ENCODE results near the gene TXNDC5. TPM values are rescaled to one million over a fixed set of nuclear protein-coding genes. Genes with fewer than 3 reads are reported as not detected.
"Not testable (repeated sequence)": the region's sequence is repeated elsewhere in the genome, so short reads cannot be mapped to it uniquely, and the experiment has no call there.

TXNDC5 gene
- total RNA-seq, 2 donors from 2014 or later = 18.0 to 42.5 TPM

DNA sequence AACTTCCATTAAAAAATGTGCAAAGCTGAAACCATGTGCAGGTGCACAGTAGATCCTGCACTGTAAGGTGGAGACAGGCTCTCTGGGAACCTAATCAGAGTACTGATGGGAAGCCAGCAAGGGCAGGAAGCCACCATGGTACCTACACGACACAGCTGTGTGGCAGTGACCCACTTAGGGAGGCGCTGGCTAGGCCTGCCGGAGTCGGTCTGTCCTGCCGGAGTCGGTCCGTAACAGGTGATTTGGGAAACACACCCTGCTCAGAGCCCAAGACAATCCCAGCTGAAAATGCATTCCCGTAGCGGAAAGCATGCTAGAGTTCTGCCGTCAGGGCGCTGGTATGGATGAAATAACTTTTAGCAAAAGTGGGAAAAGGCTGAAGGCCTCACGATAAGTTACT lies 17.2 kb downstream of the TXNDC5 start:
- Histone ChIP-seq H3K9me3 (ENCODE audit: control insufficient read depth, low read length) (no peaks in the 10 kb centered on the region), H3K4me1 (ENCODE audit: control insufficient read depth, insufficient read depth, low read length) (no peaks in the 10 kb centered on the region), H3K4me3 (ENCODE audit: low read length) (no peak overlapping the region), H3K27me3 (ENCODE audit: control insufficient read depth, insufficient read depth, low read length, poor library complexity, severe bottlenecking) (peaks cover 75% of the 10 kb centered on the region), H3K9ac (ENCODE audit: extremely low read depth, low read length, poor library complexity, severe bottlenecking) (no peak overlapping the region), H3K36me3 (ENCODE audit: control insufficient read depth, insufficient read depth, low read length) (peaks cover 76% of the 10 kb centered on the region), H3K27ac (ENCODE audit: low read depth, low read length) (no peak overlapping the region)
- Mint-ChIP-seq H3K4me1 (no peaks in the 10 kb centered on the region), H3K36me3 (ENCODE audit: low read depth) (peaks cover 67% of the 10 kb centered on the region), H3K4me3 (no peak overlapping the region), H3K27ac (no peak overlapping the region), H3K9me3 (no peaks in the 10 kb centered on the region), H3K27me3 (ENCODE audit: insufficient read depth) (peaks cover 94% of the 10 kb centered on the region)
- DNase-seq = no peak
- TF ChIP-seq, protein P1, sequence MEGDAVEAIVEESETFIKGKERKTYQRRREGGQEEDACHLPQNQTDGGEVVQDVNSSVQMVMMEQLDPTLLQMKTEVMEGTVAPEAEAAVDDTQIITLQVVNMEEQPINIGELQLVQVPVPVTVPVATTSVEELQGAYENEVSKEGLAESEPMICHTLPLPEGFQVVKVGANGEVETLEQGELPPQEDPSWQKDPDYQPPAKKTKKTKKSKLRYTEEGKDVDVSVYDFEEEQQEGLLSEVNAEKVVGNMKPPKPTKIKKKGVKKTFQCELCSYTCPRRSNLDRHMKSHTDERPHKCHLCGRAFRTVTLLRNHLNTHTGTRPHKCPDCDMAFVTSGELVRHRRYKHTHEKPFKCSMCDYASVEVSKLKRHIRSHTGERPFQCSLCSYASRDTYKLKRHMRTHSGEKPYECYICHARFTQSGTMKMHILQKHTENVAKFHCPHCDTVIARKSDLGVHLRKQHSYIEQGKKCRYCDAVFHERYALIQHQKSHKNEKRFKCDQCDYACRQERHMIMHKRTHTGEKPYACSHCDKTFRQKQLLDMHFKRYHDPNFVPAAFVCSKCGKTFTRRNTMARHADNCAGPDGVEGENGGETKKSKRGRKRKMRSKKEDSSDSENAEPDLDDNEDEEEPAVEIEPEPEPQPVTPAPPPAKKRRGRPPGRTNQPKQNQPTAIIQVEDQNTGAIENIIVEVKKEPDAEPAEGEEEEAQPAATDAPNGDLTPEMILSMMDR (conservative IDR thresholded peaks at IDR 0.05) = no peak
- 97 to 98% methylated on average over 11 to 12 of the region's 12 CpGs for WGBS, 2 experiments (ENCODE audit: insufficient coverage in 1 of 2, insufficient read length in 1 of 2)

GRCh38 chr6:7892367-7892766 lies 18.2 kb downstream of the TXNDC5 start:
- DNase-seq; H3K4me1 Mint-ChIP-seq; H3K9me3 ChIP-seq (ENCODE audit: control insufficient read depth, low read length); H3K9me3 Mint-ChIP-seq; H3K4me3 Mint-ChIP-seq; H3K4me3 ChIP-seq (ENCODE audit: low read length); H3K27ac Mint-ChIP-seq; H3K27ac ChIP-seq (ENCODE audit: low read depth, low read length); H3K4me1 ChIP-seq (ENCODE audit: control insufficient read depth, insufficient read depth, low read length); H3K9ac ChIP-seq (ENCODE audit: extremely low read depth, low read length, poor library complexity, severe bottlenecking): not testable (repeated sequence)
- H3K27me3 Mint-ChIP-seq (ENCODE audit: insufficient read depth) = peaks cover 94% of the 10 kb centered on the region
- peaks cover 67% of the 10 kb centered on the region for H3K36me3 ChIP-seq (ENCODE audit: control insufficient read depth, insufficient read depth, low read length)
- peaks cover 65% of the 10 kb centered on the region for H3K27me3 ChIP-seq (ENCODE audit: control insufficient read depth, insufficient read depth, low read length, poor library complexity, severe bottlenecking)
- WGBS, 2 experiments (ENCODE audit: insufficient coverage in 1 of 2, insufficient read length in 1 of 2) = 93 to 100% methylated on average over 1 to 4 of the region's 4 CpGs
- peaks cover 68% of the 10 kb centered on the region for H3K36me3 Mint-ChIP-seq (ENCODE audit: low read depth)

DNA sequence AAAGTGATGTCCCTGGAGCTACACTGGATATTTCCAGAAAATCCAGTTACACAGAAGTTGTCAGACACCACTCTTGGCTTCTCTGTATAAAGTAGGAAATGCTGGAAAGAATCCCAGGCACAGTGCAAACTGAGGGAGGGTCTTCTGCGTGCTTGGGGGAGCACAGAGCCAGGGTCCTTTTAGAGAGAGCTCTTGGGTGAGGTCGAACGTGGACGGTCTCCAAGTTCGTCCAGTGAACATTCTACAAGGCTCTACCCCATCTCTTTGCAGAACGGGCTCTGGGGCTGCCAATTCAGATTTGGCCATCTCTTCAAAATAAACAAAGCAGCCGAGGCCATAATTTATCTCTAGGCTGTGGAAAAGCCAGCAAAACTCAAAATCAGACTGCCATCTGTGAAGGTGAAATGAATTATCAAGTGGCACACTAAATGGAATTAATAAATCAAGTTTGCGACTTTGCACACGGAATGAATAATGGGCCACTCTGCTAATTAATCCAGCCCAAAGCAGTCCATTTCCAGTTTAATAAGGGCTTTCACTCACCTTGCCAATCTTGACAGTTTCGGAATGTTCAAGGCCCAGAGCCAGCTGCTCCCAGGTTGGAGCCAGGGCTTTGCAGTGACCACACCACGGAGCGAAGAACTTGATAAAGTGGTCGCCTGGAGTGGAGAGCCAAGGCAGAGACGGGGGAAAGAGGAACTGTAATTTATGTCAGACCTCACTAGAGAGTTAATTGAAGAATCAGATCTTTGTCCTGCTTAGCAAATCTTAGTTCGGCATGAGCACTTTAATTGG lies 19.3 kb downstream of the TXNDC5 start:
- Histone ChIP-seq H3K4me3 (ENCODE audit: low read length) (no peak overlapping the region), H3K9ac (ENCODE audit: extremely low read depth, low read length, poor library complexity, severe bottlenecking) (no peak overlapping the region), H3K27ac (ENCODE audit: low read depth, low read length) (no peak overlapping the region), H3K4me1 (ENCODE audit: control insufficient read depth, insufficient read depth, low read length) (no peaks in the 10 kb centered on the region), H3K36me3 (ENCODE audit: control insufficient read depth, insufficient read depth, low read length) (peaks cover 65% of the 10 kb centered on the region), H3K27me3 (ENCODE audit: control insufficient read depth, insufficient read depth, low read length, poor library complexity, severe bottlenecking) (peaks cover 54% of the 10 kb centered on the region), H3K9me3 (ENCODE audit: control insufficient read depth, low read length) (no peaks in the 10 kb centered on the region)
- TF ChIP-seq, protein P1 (conservative IDR thresholded peaks at IDR 0.05) = no peak
- Mint-ChIP-seq H3K4me3 (no peak overlapping the region), H3K4me1 (no peaks in the 10 kb centered on the region), H3K9me3 (no peaks in the 10 kb centered on the region), H3K27me3 (ENCODE audit: insufficient read depth) (peaks cover 89% of the 10 kb centered on the region), H3K27ac (no peak overlapping the region), H3K36me3 (ENCODE audit: low read depth) (peaks cover 72% of the 10 kb centered on the region)
- 93 to 98% methylated on average over 12 to 15 of the region's 15 CpGs for WGBS, 2 experiments (ENCODE audit: insufficient coverage in 1 of 2, insufficient read length in 1 of 2)
- no peak for DNase-seq
